K562 (cell line): Measurements from ENCODE around the gene CCDC184. TPM values are rescaled to one million over a fixed set of nuclear protein-coding genes. Genes with fewer than 3 reads are reported as not detected.
A peak's percentile ranks its signal among the peaks of the same experiment; 100 is the strongest.

Experiments used
- ATAC-seq: fragments of 200-7000 bp; cut with Tn5 transposase; 3 replicates; pipeline ENCODE4 v1.9.1; 2020; ENCODE audit warnings: moderate library complexity
- BruUV-seq: library from RNA; stranded (reverse); fragments of 400-500 nt; replicated peaks from 2 replicates; lab custom pipeline; 2021; lab: Mats Ljungman, UMichigan
- CTCF ChIA-PET: fragments of 300-600 bp; formaldehyde crosslinking; extraction: SDS; loops from one replicate; lab custom pipeline; 2021; ENCODE audit warnings: low intra/inter-chr PET ratio; lab: Yijun Ruan, JAX
- POLR2A ChIA-PET: fragments of 300-600, 350-650 bp; sonication (Branson Sonifier 250); formaldehyde crosslinking; extraction: SDS; loops from one replicate; lab custom pipeline; 2021; ENCODE audit warnings: antibody characterized with exemption, inconsistent platforms; lab: Yijun Ruan, JAX
- DNase-seq, 4 experiments: peaks; one replicate each; pipeline versions ENCODE4 v3.0.0 to v3.0.0-alpha.2; 2011 to 2018; ENCODE audit warnings: low spot score in 3 of 4, mixed read lengths in 3 of 4; ENCODE audit errors: extremely low read depth in 1 of 4
- FAIRE-seq: peaks from 2 replicates; lab custom pipeline; 2011; peaks lifted over from hg19 to GRCh38; lab: Jason Lieb, UNC
- H2AFZ ChIP-seq: 2 replicates; pipeline ENCODE4 v1.6.0; 2011; ENCODE audit warnings: low read depth, low read length, control low read depth, inconsistent platforms
- H3K27ac ChIP-seq: fragments of 200-600 bp; 3 replicates; pipeline ENCODE4 v1.8.0; 2011; ENCODE audit warnings: low read depth, mild to moderate bottlenecking, control low read depth, inconsistent platforms, low read length, moderate library complexity, mixed read lengths; ENCODE audit errors: extremely low read depth
- H3K27me3 ChIP-seq, 2 experiments: fragments of 300-600 bp in 1 of 2; 2 replicates in 1 of 2; 3 replicates in 1 of 2; pipeline versions ENCODE4 v1.6.0 to v1.8.0; 2011; ENCODE audit warnings: inconsistent platforms in 2 of 2, low read length in 2 of 2, mild to moderate bottlenecking in 1 of 2, mixed read lengths in 1 of 2, moderate library complexity in 1 of 2; ENCODE audit not compliant: control insufficient read depth in 2 of 2, insufficient read depth in 2 of 2
- H3K36me3 ChIP-seq: fragments of 300-600 bp; 3 replicates; pipeline ENCODE4 v1.8.0; 2011; ENCODE audit warnings: mild to moderate bottlenecking, low read length, inconsistent platforms; ENCODE audit not compliant: control insufficient read depth, insufficient read depth
- H3K4me1 ChIP-seq, 2 experiments: fragments of 200-600 bp in 1 of 2; replicated peaks in 1 of 2; 2 replicates in 1 of 2; 3 replicates in 1 of 2; pipeline versions ENCODE4 v1.5.1 to v1.8.0; 2011; ENCODE audit warnings: inconsistent platforms in 2 of 2, low read length in 2 of 2, mild to moderate bottlenecking in 1 of 2, mixed read lengths in 1 of 2, moderate library complexity in 1 of 2; ENCODE audit not compliant: control insufficient read depth in 2 of 2, insufficient read depth in 2 of 2
- H3K4me2 ChIP-seq: 2 replicates; pipeline ENCODE4 v1.6.1; 2011; ENCODE audit warnings: low read length, control low read depth, inconsistent platforms, mixed read lengths; ENCODE audit not compliant: insufficient read depth
- H3K4me3 ChIP-seq: fragments of 200-600 bp; sonication (generic), shearing (Covaris generic); 2 replicates; pipeline ENCODE4 v1.5.1; 2016; ENCODE audit warnings: control low read depth, inconsistent platforms
- H3K79me2 ChIP-seq: fragments of 200-600 bp; 3 replicates; pipeline ENCODE4 v1.8.0; 2011; ENCODE audit warnings: low read length, inconsistent platforms; ENCODE audit not compliant: control insufficient read depth, insufficient read depth
- H3K9ac ChIP-seq, 2 experiments: 2 replicates each; pipeline versions ENCODE4 v1.6.0 to v1.6.1; 2011; ENCODE audit warnings: low read depth in 2 of 2, low read length in 2 of 2, control low read depth in 1 of 2, inconsistent platforms in 1 of 2, mild to moderate bottlenecking in 1 of 2, mixed read lengths in 1 of 2; ENCODE audit not compliant: insufficient read depth in 1 of 2
- H3K9me1 ChIP-seq: one replicate; pipeline ENCODE4 v1.6.0; 2011; ENCODE audit warnings: inconsistent platforms, mild to moderate bottlenecking, low read length, moderate library complexity; ENCODE audit not compliant: control insufficient read depth, insufficient read depth
- H3K9me3 ChIP-seq: replicated peaks from 2 replicates; pipeline ENCODE4 v1.5.1; 2011; ENCODE audit warnings: low read depth, low read length, inconsistent platforms; ENCODE audit not compliant: control insufficient read depth, insufficient read depth
- H4K20me1 ChIP-seq: replicated peaks from 2 replicates; pipeline ENCODE4 v1.6.1; 2011; ENCODE audit warnings: low read length, inconsistent platforms, mixed read lengths; ENCODE audit not compliant: control insufficient read depth, insufficient read depth
- RAD21 ChIP-seq, 2 experiments: fragments of 250-450 bp in 1 of 2; fragments of 450-650 bp in 1 of 2; sonication (Bioruptor Pico) in 1 of 2; formaldehyde crosslinking in 1 of 2; IDR thresholded peaks in 1 of 2; conservative IDR thresholded peaks in 1 of 2; 2 replicates each; pipeline versions ENCODE4 v1.4.0 to v1.8.0; 2020 to 2022; ENCODE audit warnings: mild to moderate bottlenecking in 2 of 2, moderate library complexity in 1 of 2
- REST ChIP-seq, 2 experiments: fragments of 450-650 bp; formaldehyde crosslinking in 1 of 2; IDR thresholded peaks; 2 replicates each; pipeline versions ENCODE4 v1.4.0 to v1.6.1; 2014 to 2020; ENCODE audit warnings: mild to moderate bottlenecking in 2 of 2, borderline replicate concordance in 1 of 2, low read depth in 1 of 2
- ZNF57 ChIP-seq: fragments of 450-650 bp; formaldehyde crosslinking; IDR thresholded peaks from 2 replicates; pipeline ENCODE4 v1.4.0; 2020; ENCODE audit warnings: mild to moderate bottlenecking, moderate library complexity
- WGBS: fragments of 100-300 bp; shearing (Covaris generic); methylation state at CpG from one replicate; pipeline ENCODE4 v1.1.6; 2016; ENCODE audit warnings: low coverage, mixed read lengths; ENCODE audit not compliant: insufficient coverage; ENCODE audit errors: missing lambda C conversion rate; 5-methylcytosine and 5-hydroxymethylcytosine counted together
- in situ Hi-C: fragments of 300-500 bp; cut with MboI; formaldehyde crosslinking; loops from 4 replicates; pipeline ENCODE4 v1.15.0; 2018; ENCODE audit warnings: inconsistent platforms, mixed read lengths
- intact Hi-C: fragments of 100-400 bp; cut with micrococcal nuclease; formaldehyde crosslinking; loops from 2 replicates; pipeline ENCODE4 v1.14.2; 2022
- polyA plus RNA-seq, 8 experiments: library from polyadenylated mRNA; depleted of rRNA in 4 of 8; stranded (reverse) in 5 of 8; unstranded in 3 of 8; fragments of >200 nt; fragmentation: Nextera tagmentation in 2 of 8; fragmentation: Illumina TruSeq in 1 of 8; extraction: Ambion mirVana in 2 of 8; extraction: Trizol in 1 of 8; gene quantifications; 2 replicates each; pipeline versions ENCODE4 v1.2.1 to v1.2.3, GENCODE V29; 2011 to 2014; ENCODE audit warnings: inconsistent platforms in 1 of 8, missing spikeins in 1 of 8
- total RNA-seq, 7 experiments: library from RNA; depleted of rRNA in 6 of 7; stranded (reverse); fragments of >200 nt in 6 of 7; fragmentation: Illumina TruSeq in 2 of 7; extraction: Trizol in 2 of 7; gene quantifications; 2 replicates each; pipeline versions ENCODE4 v1.2.1 to v1.2.3, GENCODE V29; 2011 to 2021; ENCODE audit warnings: low replicate concordance in 1 of 7
- TF ChIP-seq, protein P1 (sequence below): fragments of 200-400 bp; formaldehyde crosslinking; IDR thresholded peaks from 2 replicates; pipeline ENCODE4 v1.6.1; 2017; ENCODE audit warnings: mild to moderate bottlenecking, low read depth, low read length, moderate library complexity

Gene CCDC184
- total and polyA plus RNA-seq, 9 of the 15 experiments (the other 6 are each of a cell fraction or from before 2014, with no cell fraction given), result 0.09 TPM; not detected in 8

DNA sequence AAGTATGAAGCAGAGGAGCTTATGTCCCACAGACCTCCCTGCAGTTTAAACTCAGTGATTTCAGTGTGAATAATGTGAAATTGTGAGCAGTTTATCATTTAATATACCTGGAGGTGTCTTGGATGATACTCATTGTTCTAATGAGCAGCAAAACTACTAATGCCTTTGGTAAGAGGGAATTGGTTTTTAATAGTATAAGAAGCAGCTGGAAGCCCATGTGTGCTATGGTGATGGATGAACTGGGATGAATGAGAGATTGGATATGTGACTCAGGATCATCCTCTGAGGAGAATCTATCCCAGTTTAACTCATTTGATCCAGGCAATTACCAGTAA is 7.1 kb upstream of the CCDC184 start (continued):
- TF ChIP-seq, protein P1, sequence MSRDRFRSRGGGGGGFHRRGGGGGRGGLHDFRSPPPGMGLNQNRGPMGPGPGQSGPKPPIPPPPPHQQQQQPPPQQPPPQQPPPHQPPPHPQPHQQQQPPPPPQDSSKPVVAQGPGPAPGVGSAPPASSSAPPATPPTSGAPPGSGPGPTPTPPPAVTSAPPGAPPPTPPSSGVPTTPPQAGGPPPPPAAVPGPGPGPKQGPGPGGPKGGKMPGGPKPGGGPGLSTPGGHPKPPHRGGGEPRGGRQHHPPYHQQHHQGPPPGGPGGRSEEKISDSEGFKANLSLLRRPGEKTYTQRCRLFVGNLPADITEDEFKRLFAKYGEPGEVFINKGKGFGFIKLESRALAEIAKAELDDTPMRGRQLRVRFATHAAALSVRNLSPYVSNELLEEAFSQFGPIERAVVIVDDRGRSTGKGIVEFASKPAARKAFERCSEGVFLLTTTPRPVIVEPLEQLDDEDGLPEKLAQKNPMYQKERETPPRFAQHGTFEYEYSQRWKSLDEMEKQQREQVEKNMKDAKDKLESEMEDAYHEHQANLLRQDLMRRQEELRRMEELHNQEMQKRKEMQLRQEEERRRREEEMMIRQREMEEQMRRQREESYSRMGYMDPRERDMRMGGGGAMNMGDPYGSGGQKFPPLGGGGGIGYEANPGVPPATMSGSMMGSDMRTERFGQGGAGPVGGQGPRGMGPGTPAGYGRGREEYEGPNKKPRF, result no peak
- TF ChIP-seq RAD21 (CRISPR knock-in tag; conservative IDR thresholded peaks at IDR 0.05 in 1 of 2, IDR thresholded peaks at IDR 0.05 in 1 of 2), result 0 out of 4 replicates have a peak, but pooled peaks of 1 of the 2 experiments have one; percentile 1

DNA sequence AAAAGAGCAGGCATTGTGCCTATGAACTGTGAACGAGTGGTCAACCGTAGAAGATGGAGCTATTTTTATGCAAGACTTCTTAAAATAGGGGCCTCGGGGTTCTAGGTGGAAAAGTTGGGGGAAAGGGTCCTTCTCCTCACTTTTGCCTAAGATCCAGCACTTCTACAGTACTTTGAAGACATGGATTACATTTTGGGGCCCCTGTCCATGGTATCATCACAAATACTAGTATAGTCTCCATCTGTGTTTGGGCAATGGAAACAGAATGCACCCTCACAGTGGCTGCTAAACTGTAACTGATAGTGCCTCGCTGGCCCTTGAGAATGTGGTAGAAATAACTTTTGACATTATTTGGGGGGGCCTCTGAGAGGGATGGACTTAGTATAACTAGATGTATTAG is 5.5 kb upstream of the CCDC184 start:
- ChIA-PET CTCF (no interaction called here), POLR2A (interaction anchor here (0.6 kb wide), 1 partner anchor 249 kb away, joined by 3 read pairs; no protein-coding TSS in a partner anchor)
- intact Hi-C loops (no loop called here), in situ Hi-C loops (loop anchor here (5.0 kb wide), 1 partner anchor 466 kb away; no protein-coding TSS in a partner anchor)
- WGBS, result 42% methylated on average over 4 of the region's 4 CpGs
- Histone ChIP-seq H3K9me3 (no peaks in the 10 kb centered on the region), H3K4me2 (no peak overlapping the region), H3K9me1 (no peaks in the 10 kb centered on the region), H3K36me3 (no peaks in the 10 kb centered on the region), H3K4me3 (no peak overlapping the region), H3K4me1 (peaks cover under 1 to 23% of the 10 kb centered on the region in 2 experiments), H3K27ac (no peak overlapping the region), H2AFZ (no peak overlapping the region), H3K9ac (no peak overlapping the region), H3K27me3 (peaks cover 0 to 3% of the 10 kb centered on the region in 2 experiments; a peak in 3 of 5 replicates), H3K79me2 (no peaks in the 10 kb centered on the region), H4K20me1 (no peaks in the 10 kb centered on the region)
- no TSS peak for BruUV-seq
- FAIRE-seq (no peak), DNase-seq (no peak), ATAC-seq (no peak)
- TF ChIP-seq REST (IDR thresholded peaks at IDR 0.05; ENCODE audit: borderline replicate concordance) (peak; percentile 74), REST (CRISPR knock-in tag; IDR thresholded peaks at IDR 0.05; ENCODE audit: low read depth) (no peak), ZNF57 (no peak)
